GM20431 (cell line): ENCODE measurements around the gene NPIPA2.
"Not testable (repeated sequence)": the region's sequence is repeated elsewhere in the genome, so short reads cannot be mapped to it uniquely, and the experiment has no call there.

Experiments
- in situ Hi-C: fragments of 300-500 bp; cut with MseI, MboI; formaldehyde crosslinking; loops from one replicate; pipeline ENCODE4 v1.15.0; 2020; ENCODE audit warnings: low sequenced_read_pairs; ENCODE audit not compliant: unreplicated experiment

NPIPA2 gene

GRCh38 chr16:14742273-14743128, at the start of gene NPIPA2:
TSS of gene NPIPA2 (plus strand) at chr16:14742533. CDS start at chr16:14748066, 5,533 bp downstream.
- in situ Hi-C loops: not testable (repeated sequence)

- in situ Hi-C loops: not testable (repeated sequence)
These were observed 48.2 kb upstream of the NPIPA2 start, which contains the start of gene PLA2G10 for GRCh38 chr16:14694129-14694528. TSS of gene PLA2G10 (minus strand) at chr16:14694308. CDS start at chr16:14694229, 79 bp downstream.

- in situ Hi-C loops: not testable (repeated sequence)
These were observed 40.5 kb upstream of the NPIPA2 start for GRCh38 chr16:14701859-14702258.

GRCh38 chr16:14702672-14703071, 39.7 kb upstream of the NPIPA2 start:
- in situ Hi-C loops: not testable (repeated sequence)

GRCh38 chr16:14703156-14704011, 38.9 kb upstream of the NPIPA2 start, which contains the start of gene NPIPA3:
TSS of gene NPIPA3 (plus strand) at chr16:14703411. CDS start at chr16:14708944, 5,533 bp downstream.
- in situ Hi-C loops: not testable (repeated sequence)

GRCh38 chr16:14733233-14733632, 9.1 kb upstream of the NPIPA2 start:
- in situ Hi-C loops: not testable (repeated sequence)

GRCh38 chr16:14740832-14741385, 1.4 kb upstream of the NPIPA2 start:
- in situ Hi-C loops: not testable (repeated sequence)

- in situ Hi-C loops: not testable (repeated sequence)
These were observed 539 bp upstream of the NPIPA2 start for GRCh38 chr16:14741794-14742193.

GRCh38 chr16:14773654-14774053, 31.3 kb downstream of the NPIPA2 start:
- in situ Hi-C loops: not testable (repeated sequence)

GRCh38 chr16:14775624-14776023, 33.3 kb downstream of the NPIPA2 start:
- in situ Hi-C loops: not testable (repeated sequence)

GRCh38 chr16:14776763-14777162, 34.4 kb downstream of the NPIPA2 start:
- in situ Hi-C loops: not testable (repeated sequence)

- in situ Hi-C loops: not testable (repeated sequence)
These were observed 37.1 kb downstream of the NPIPA2 start for GRCh38 chr16:14779368-14779877.

- in situ Hi-C loops: not testable (repeated sequence)
These were observed 43.8 kb downstream of the NPIPA2 start for GRCh38 chr16:14786180-14786579.

- in situ Hi-C loops: not testable (repeated sequence)
These were observed 47.2 kb downstream of the NPIPA2 start for GRCh38 chr16:14789577-14789976.

GRCh38 chr16:14790320-14790956, 48.1 kb downstream of the NPIPA2 start:
- in situ Hi-C loops: not testable (repeated sequence)

- in situ Hi-C loops: not testable (repeated sequence)
These were observed 50.6 kb downstream of the NPIPA2 start for GRCh38 chr16:14792914-14793313.

GRCh38 chr16:14797558-14797957, 55.2 kb downstream of the NPIPA2 start:
- in situ Hi-C loops: not testable (repeated sequence)

- in situ Hi-C loops: not testable (repeated sequence)
These were observed 61.2 kb downstream of the NPIPA2 start for GRCh38 chr16:14803577-14803976.

- in situ Hi-C loops: not testable (repeated sequence)
These were observed 64.9 kb downstream of the NPIPA2 start for GRCh38 chr16:14807184-14807678.
